K562 (cell line): ENCODE results near the gene GPRC5B. TPM values are rescaled to one million over a fixed set of nuclear protein-coding genes. Genes with fewer than 3 reads are reported as not detected.
A peak's percentile ranks its signal among the peaks of the same experiment; 100 is the strongest.

Experiments
- ATAC-seq: fragments of 200-7000 bp; cut with Tn5 transposase; 3 replicates; pipeline ENCODE4 v1.9.1; 2020; ENCODE audit warnings: moderate library complexity
- Bru-seq: library from RNA; stranded (reverse); fragments of 400-500 nt; gene quantifications from one replicate; lab custom pipeline; 2021; lab: Mats Ljungman, UMichigan
- BruChase-seq, 2 experiments: library from RNA; stranded (reverse); fragments of 400-500 nt; gene quantifications; one replicate each; lab custom pipeline; 2021; lab: Mats Ljungman, UMichigan
- BruUV-seq: library from RNA; stranded (reverse); fragments of 400-500 nt; replicated peaks from 2 replicates; lab custom pipeline; 2021; lab: Mats Ljungman, UMichigan
- CTCF ChIA-PET: fragments of 300-600 bp; formaldehyde crosslinking; extraction: SDS; loops from one replicate; lab custom pipeline; 2021; ENCODE audit warnings: low intra/inter-chr PET ratio; lab: Yijun Ruan, JAX
- POLR2A ChIA-PET: fragments of 300-600, 350-650 bp; sonication (Branson Sonifier 250); formaldehyde crosslinking; extraction: SDS; loops from one replicate; lab custom pipeline; 2021; ENCODE audit warnings: antibody characterized with exemption, inconsistent platforms; lab: Yijun Ruan, JAX
- DNase-seq, 4 experiments: peaks; one replicate each; pipeline versions ENCODE4 v3.0.0 to v3.0.0-alpha.2; 2011 to 2018; ENCODE audit warnings: low spot score in 3 of 4, mixed read lengths in 3 of 4; ENCODE audit errors: extremely low read depth in 1 of 4
- FAIRE-seq: peaks from 2 replicates; lab custom pipeline; 2011; peaks lifted over from hg19 to GRCh38; lab: Jason Lieb, UNC
- H2AFZ ChIP-seq: 2 replicates; pipeline ENCODE4 v1.6.0; 2011; ENCODE audit warnings: low read depth, low read length, control low read depth, inconsistent platforms
- H3K27ac ChIP-seq: fragments of 200-600 bp; 3 replicates; pipeline ENCODE4 v1.8.0; 2011; ENCODE audit warnings: low read depth, mild to moderate bottlenecking, control low read depth, inconsistent platforms, low read length, moderate library complexity, mixed read lengths; ENCODE audit errors: extremely low read depth
- H3K27me3 ChIP-seq, 2 experiments: fragments of 300-600 bp in 1 of 2; 2 replicates in 1 of 2; 3 replicates in 1 of 2; pipeline versions ENCODE4 v1.6.0 to v1.8.0; 2011; ENCODE audit warnings: inconsistent platforms in 2 of 2, low read length in 2 of 2, mild to moderate bottlenecking in 1 of 2, mixed read lengths in 1 of 2, moderate library complexity in 1 of 2; ENCODE audit not compliant: control insufficient read depth in 2 of 2, insufficient read depth in 2 of 2
- H3K36me3 ChIP-seq: fragments of 300-600 bp; 3 replicates; pipeline ENCODE4 v1.8.0; 2011; ENCODE audit warnings: mild to moderate bottlenecking, low read length, inconsistent platforms; ENCODE audit not compliant: control insufficient read depth, insufficient read depth
- H3K4me1 ChIP-seq, 2 experiments: fragments of 200-600 bp in 1 of 2; replicated peaks in 1 of 2; 2 replicates in 1 of 2; 3 replicates in 1 of 2; pipeline versions ENCODE4 v1.5.1 to v1.8.0; 2011; ENCODE audit warnings: inconsistent platforms in 2 of 2, low read length in 2 of 2, mild to moderate bottlenecking in 1 of 2, mixed read lengths in 1 of 2, moderate library complexity in 1 of 2; ENCODE audit not compliant: control insufficient read depth in 2 of 2, insufficient read depth in 2 of 2
- H3K4me2 ChIP-seq: 2 replicates; pipeline ENCODE4 v1.6.1; 2011; ENCODE audit warnings: low read length, control low read depth, inconsistent platforms, mixed read lengths; ENCODE audit not compliant: insufficient read depth
- H3K4me3 ChIP-seq: fragments of 200-600 bp; sonication (generic), shearing (Covaris generic); 2 replicates; pipeline ENCODE4 v1.5.1; 2016; ENCODE audit warnings: control low read depth, inconsistent platforms
- H3K79me2 ChIP-seq: fragments of 200-600 bp; 3 replicates; pipeline ENCODE4 v1.8.0; 2011; ENCODE audit warnings: low read length, inconsistent platforms; ENCODE audit not compliant: control insufficient read depth, insufficient read depth
- H3K9ac ChIP-seq, 2 experiments: 2 replicates each; pipeline versions ENCODE4 v1.6.0 to v1.6.1; 2011; ENCODE audit warnings: low read depth in 2 of 2, low read length in 2 of 2, control low read depth in 1 of 2, inconsistent platforms in 1 of 2, mild to moderate bottlenecking in 1 of 2, mixed read lengths in 1 of 2; ENCODE audit not compliant: insufficient read depth in 1 of 2
- H3K9me1 ChIP-seq: one replicate; pipeline ENCODE4 v1.6.0; 2011; ENCODE audit warnings: inconsistent platforms, mild to moderate bottlenecking, low read length, moderate library complexity; ENCODE audit not compliant: control insufficient read depth, insufficient read depth
- H3K9me3 ChIP-seq: replicated peaks from 2 replicates; pipeline ENCODE4 v1.5.1; 2011; ENCODE audit warnings: low read depth, low read length, inconsistent platforms; ENCODE audit not compliant: control insufficient read depth, insufficient read depth
- H4K20me1 ChIP-seq: replicated peaks from 2 replicates; pipeline ENCODE4 v1.6.1; 2011; ENCODE audit warnings: low read length, inconsistent platforms, mixed read lengths; ENCODE audit not compliant: control insufficient read depth, insufficient read depth
- CXXC5 ChIP-seq: fragments of 250-450 bp; sonication (Bioruptor Pico); IDR thresholded peaks from 2 replicates; pipeline ENCODE4 v1.8.0; 2022; ENCODE audit warnings: inconsistent platforms, mild to moderate bottlenecking, moderate library complexity
- E2F6 ChIP-seq, 2 experiments: IDR thresholded peaks; 2 replicates each; pipeline ENCODE4 v1.6.1; 2011; ENCODE audit warnings: borderline replicate concordance in 1 of 2, control low read depth in 1 of 2, low read depth in 1 of 2, low read length in 1 of 2, mild to moderate bottlenecking in 1 of 2, mixed read lengths in 1 of 2, moderate library complexity in 1 of 2; ENCODE audit not compliant: insufficient read depth in 1 of 2, insufficient read length in 1 of 2, poor library complexity in 1 of 2, severe bottlenecking in 1 of 2; ENCODE audit errors: extremely low read depth in 1 of 2
- MAZ ChIP-seq, 2 experiments: fragments of 450-650 bp in 1 of 2; sonication (generic) in 1 of 2; formaldehyde crosslinking; IDR thresholded peaks in 1 of 2; conservative IDR thresholded peaks in 1 of 2; 2 replicates each; pipeline versions ENCODE4 v1.4.0 to v1.5.0; 2020; ENCODE audit warnings: mild to moderate bottlenecking in 1 of 2, missing genetic modification reagents in 1 of 2
- MECOM ChIP-seq: fragments of 250-450 bp; sonication (Bioruptor Pico); IDR thresholded peaks from 2 replicates; pipeline ENCODE4 v1.8.0; 2022; ENCODE audit warnings: inconsistent platforms
- NEUROD1 ChIP-seq: fragments of 150-350 bp; IDR thresholded peaks from 2 replicates; pipeline ENCODE4 v1.6.1; 2014; ENCODE audit warnings: borderline replicate concordance, low read length, low read depth; ENCODE audit not compliant: partially characterized antibody
- RAD21 ChIP-seq, 2 experiments: fragments of 250-450 bp in 1 of 2; fragments of 450-650 bp in 1 of 2; sonication (Bioruptor Pico) in 1 of 2; formaldehyde crosslinking in 1 of 2; IDR thresholded peaks in 1 of 2; conservative IDR thresholded peaks in 1 of 2; 2 replicates each; pipeline versions ENCODE4 v1.4.0 to v1.8.0; 2020 to 2022; ENCODE audit warnings: mild to moderate bottlenecking in 2 of 2, moderate library complexity in 1 of 2
- RB1 ChIP-seq: fragments of 450-650 bp; IDR thresholded peaks from 2 replicates; pipeline ENCODE4 v1.6.1; 2017; ENCODE audit warnings: low read depth, mild to moderate bottlenecking
- TEAD4 ChIP-seq, 2 experiments: sonication (generic) in 1 of 2; formaldehyde crosslinking in 1 of 2; IDR thresholded peaks; 2 replicates each; pipeline versions ENCODE4 v1.6.1 to v1.8.0; 2012 to 2022; ENCODE audit warnings: borderline replicate concordance in 1 of 2, inconsistent platforms in 1 of 2, low read length in 1 of 2, mild to moderate bottlenecking in 1 of 2, missing genetic modification reagents in 1 of 2
- VEZF1 ChIP-seq: fragments of 200-800 bp; sonication (Bioruptor generic); IDR thresholded peaks from 2 replicates; pipeline ENCODE4 v1.6.1; 2017; ENCODE audit warnings: missing genetic modification characterization, missing compliant biosample characterization
- ZNF23 ChIP-seq: fragments of 250-450 bp; sonication (Bioruptor Pico); IDR thresholded peaks from 2 replicates; pipeline ENCODE4 v1.4.0; 2020; ENCODE audit warnings: mild to moderate bottlenecking
- WGBS: fragments of 100-300 bp; shearing (Covaris generic); methylation state at CpG from one replicate; pipeline ENCODE4 v1.1.6; 2016; ENCODE audit warnings: low coverage, mixed read lengths; ENCODE audit not compliant: insufficient coverage; ENCODE audit errors: missing lambda C conversion rate; 5-methylcytosine and 5-hydroxymethylcytosine counted together
- in situ Hi-C: fragments of 300-500 bp; cut with MboI; formaldehyde crosslinking; loops from 4 replicates; pipeline ENCODE4 v1.15.0; 2018; ENCODE audit warnings: inconsistent platforms, mixed read lengths
- intact Hi-C: fragments of 100-400 bp; cut with micrococcal nuclease; formaldehyde crosslinking; loops from 2 replicates; pipeline ENCODE4 v1.14.2; 2022
- long read RNA-seq, 3 experiments: library from polyadenylated mRNA in 2 of 3; library from RNA in 1 of 3; unstranded in 2 of 3; stranded (forward) in 1 of 3; transcript quantifications; one replicate each; pipeline ENCODE4 v2.0.0, GENCODE V29; 2019 to 2022
- polyA minus RNA-seq, 3 experiments: library from RNA; depleted of rRNA, polyadenylated mRNA; stranded (reverse); fragments of >200 nt; gene quantifications; 2 replicates each; pipeline ENCODE4 v1.2.3, GENCODE V29; 2011
- polyA plus RNA-seq, 8 experiments: library from polyadenylated mRNA; depleted of rRNA in 4 of 8; stranded (reverse) in 5 of 8; unstranded in 3 of 8; fragments of >200 nt; fragmentation: Nextera tagmentation in 2 of 8; fragmentation: Illumina TruSeq in 1 of 8; extraction: Ambion mirVana in 2 of 8; extraction: Trizol in 1 of 8; gene quantifications; 2 replicates each; pipeline versions ENCODE4 v1.2.1 to v1.2.3, GENCODE V29; 2011 to 2014; ENCODE audit warnings: inconsistent platforms in 1 of 8, missing spikeins in 1 of 8
- total RNA-seq, 7 experiments: library from RNA; depleted of rRNA in 6 of 7; stranded (reverse); fragments of >200 nt in 6 of 7; fragmentation: Illumina TruSeq in 2 of 7; extraction: Trizol in 2 of 7; gene quantifications; 2 replicates each; pipeline versions ENCODE4 v1.2.1 to v1.2.3, GENCODE V29; 2011 to 2021; ENCODE audit warnings: low replicate concordance in 1 of 7

GPRC5B gene
- total RNA-seq (2011; cell fraction: chromatin; rRNA removed; ENCODE audit: low replicate concordance), result 4.4 and 10.7 TPM in 2 replicates
- 5.5 and 7.8 TPM in 2 replicates for total RNA-seq (2011; cell fraction: nucleolus; rRNA removed)
- 7.6 and 12.2 TPM in 2 replicates for total RNA-seq (2011; cell fraction: nucleoplasm; rRNA removed)
- total RNA-seq (2014; rRNA removed) (0.68 and 0.94 TPM in 2 replicates), total RNA-seq (2014; rRNA removed; fragmentation: Illumina TruSeq; extraction: Trizol) (1.1 and 1.2 TPM in 2 replicates), total RNA-seq (2015; rRNA removed; fragmentation: Illumina TruSeq; extraction: Trizol) (0.57 and 0.65 TPM in 2 replicates), total RNA-seq (2021) (2.3 and 3.3 TPM in 2 replicates), polyA plus RNA-seq (2011; rRNA removed) (3.9 and 5.5 TPM in 2 replicates), polyA plus RNA-seq (2014; fragmentation: Illumina TruSeq; extraction: Trizol) (2.6 and 3.3 TPM in 2 replicates), polyA plus RNA-seq (2014; fragmentation: Nextera tagmentation; extraction: Ambion mirVana) (1 to 10 TPM; 1.1 to 1.3 TPM), polyA plus RNA-seq (2014; rRNA removed) (2.1 and 3.3 TPM in 2 replicates), polyA minus RNA-seq (2011; rRNA and poly(A)+ RNA removed) (1.8 and 3.3 TPM in 2 replicates), Bru-seq, nascent RNA (percentile 44 among the genes with signal in this experiment), BruChase-seq, experiment 1, labeled RNA remaining after a 2-hour chase (percentile 42 among the genes with signal in this experiment), BruChase-seq, experiment 2, labeled RNA remaining after a 6-hour chase (percentile 46 among the genes with signal in this experiment)
- polyA plus RNA-seq (2011; cell fraction: cytosol; rRNA removed), result 3.9 and 11.0 TPM in 2 replicates
- 5.5 and 6.6 TPM in 2 replicates for polyA plus RNA-seq (2011; cell fraction: nucleus; rRNA removed)
- polyA plus RNA-seq (2012), result 2.0 and 2.3 TPM in 2 replicates
- polyA minus RNA-seq (2011; cell fraction: cytosol; rRNA and poly(A)+ RNA removed), result 2.4 and 3.4 TPM in 2 replicates
- polyA minus RNA-seq (2011; cell fraction: nucleus; rRNA and poly(A)+ RNA removed), result 2.3 and 2.7 TPM in 2 replicates
- long read RNA-seq, experiment 1, full-length matches to known transcripts, result 2 of 6 reads
- long read RNA-seq, experiment 1, partial matches to known transcripts, result 2 of 6 reads
- long read RNA-seq, experiment 1, other reads (novel, unspliced or antisense), result 2 of 6 reads
- long read RNA-seq, experiment 2, full-length matches to known transcripts, result 3 of 5 reads
- long read RNA-seq, experiment 2, partial matches to known transcripts, result 1 of 5 reads
- long read RNA-seq, experiment 2, other reads (novel, unspliced or antisense), result 1 of 5 reads
- long read RNA-seq, experiment 3, full-length matches to known transcripts, result 3 of 3 reads
- long read RNA-seq, experiment 3, partial matches to known transcripts, result 0 of 3 reads
- long read RNA-seq, experiment 3, other reads (novel, unspliced or antisense), result 0 of 3 reads

GRCh38 chr16:19884611-19885450 lies at the start of gene GPRC5B:
GPRC5B (minus strand) TSS chr16:19884848; CDS start chr16:19872845, 12,003 bp downstream.
- DNase-seq (peak; percentile 62 to 92 (median 86)), ATAC-seq (peak; percentile 85), FAIRE-seq (no peak)
- no TSS peak for BruUV-seq
- Histone ChIP-seq H2AFZ (peak within 1 kb of the TSS; percentile 96), H3K9ac (peak within 1 kb of the TSS in 1 of 2 experiments; percentile 83; a peak in 3 of 4 replicates), H3K79me2 (no peaks in the 10 kb centered on the region), H3K27ac (no peak within 1 kb of the TSS), H3K4me1 (peaks cover 3 to 25% of the 10 kb centered on the region in 2 experiments; a peak in 3 of 5 replicates), H3K9me1 (no peaks in the 10 kb centered on the region), H4K20me1 (no peaks in the 10 kb centered on the region), H3K27me3 (peaks cover 0 to 24% of the 10 kb centered on the region in 2 experiments; a peak in 3 of 5 replicates), H3K4me2 (peak within 1 kb of the TSS; percentile 70), H3K9me3 (no peaks in the 10 kb centered on the region), H3K36me3 (no peaks in the 10 kb centered on the region), H3K4me3 (peak within 1 kb of the TSS; percentile 43)
- in situ Hi-C loops (loop anchor here (5.0 to 25.0 kb wide), 2 partner anchors 283 to 498 kb away; no protein-coding TSS in a partner anchor), intact Hi-C loops (loop anchor here (5.0 to 10.0 kb wide), 2 partner anchors 163 to 500 kb away; no protein-coding TSS in a partner anchor)
- ChIA-PET POLR2A (no interaction called here), CTCF (interaction anchor here (0.6 to 5.0 kb wide), 3 partner anchors 284 to 302 kb away, joined by 3 to 101 read pairs (median 3); no protein-coding TSS in a partner anchor)
- 21% methylated on average over 45 of the region's 85 CpGs for WGBS
- TF ChIP-seq RB1, result peak; percentile 17; the same call in 1 of the 2 replicates
- TF ChIP-seq ZNF23 (CRISPR knock-in tag), result no peak
- TF ChIP-seq NEUROD1, result no peak
- TF ChIP-seq TEAD4 (IDR thresholded peaks at IDR 0.05; ENCODE audit: low read length), result no peak
- no peak for TF ChIP-seq TEAD4 (CRISPR knock-in tag; IDR thresholded peaks at IDR 0.05; ENCODE audit: borderline replicate concordance)
- TF ChIP-seq RAD21 (CRISPR knock-in tag; conservative IDR thresholded peaks at IDR 0.05 in 1 of 2, IDR thresholded peaks at IDR 0.05 in 1 of 2), result peak; percentile 7 to 34; a peak in 2 of 4 replicates
- TF ChIP-seq MAZ (CRISPR knock-in tag; conservative IDR thresholded peaks at IDR 0.05 in 1 of 2, IDR thresholded peaks at IDR 0.05 in 1 of 2), result 0 out of 4 replicates have a peak, but pooled peaks of 1 of the 2 experiments have one; percentile 42
- TF ChIP-seq E2F6 (IDR thresholded peaks at IDR 0.05; ENCODE audit: borderline replicate concordance in 1 of 2, extremely low read depth in 1 of 2, insufficient read depth in 1 of 2, insufficient read length in 1 of 2, low read depth in 1 of 2, low read length in 1 of 2, poor library complexity in 1 of 2, severe bottlenecking in 1 of 2), result peak in 1 of 2 experiments; percentile 84
- TF ChIP-seq MECOM, result no peak
- TF ChIP-seq CXXC5 (CRISPR knock-in tag), result peak; percentile 44; the same call in 1 of the 2 replicates
- TF ChIP-seq VEZF1, result peak; percentile 64
